GM12892 (cell line): Measurements from ENCODE around the gene GAB2.

Experiments
- POLR2A ChIP-seq: IDR thresholded peaks from 2 replicates; pipeline ENCODE4 v1.6.1; 2011; ENCODE audit warnings: low read depth, low read length, control low read depth
- POLR2AphosphoS5 ChIP-seq: IDR thresholded peaks from 2 replicates; pipeline ENCODE4 v1.6.1; 2011; ENCODE audit warnings: low read depth, low read length, control low read depth
- TAF1 ChIP-seq: IDR thresholded peaks from 2 replicates; pipeline ENCODE4 v1.6.1; 2011; ENCODE audit warnings: low read depth, mild to moderate bottlenecking, control low read depth, low read length, borderline replicate concordance

DNA sequence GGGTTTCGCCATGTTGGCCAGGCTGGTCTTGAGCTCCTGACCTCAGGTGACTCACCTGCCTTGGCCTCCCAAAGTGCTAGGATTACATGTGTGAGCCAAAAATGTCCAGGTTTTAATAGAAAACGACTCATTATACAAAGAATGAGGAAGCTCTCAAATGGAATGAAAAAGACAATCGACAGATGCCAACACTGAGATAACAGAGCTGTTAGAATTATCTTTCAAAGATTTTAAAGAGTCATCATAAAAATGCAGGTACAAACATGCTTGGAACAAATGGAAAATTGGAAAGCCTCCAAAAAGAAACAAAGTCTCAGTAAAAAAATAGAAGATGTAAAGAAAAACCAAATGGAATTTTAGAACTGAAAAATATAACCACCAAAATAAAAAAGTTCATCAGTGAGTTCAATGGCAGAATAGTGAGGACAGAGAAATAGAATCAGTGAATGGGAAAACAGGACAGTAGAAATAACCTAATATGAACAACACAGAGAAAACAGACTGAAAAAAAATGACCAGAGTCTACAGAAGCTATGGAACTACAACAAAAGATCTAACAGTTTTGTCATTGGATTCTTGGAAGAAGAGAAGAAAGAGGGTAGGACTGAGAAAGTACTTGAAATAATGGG is 10.9 kb downstream of the GAB2 start:
- TF ChIP-seq POLR2A (no peak), POLR2AphosphoS5 (no peak), TAF1 (no peak)
